Hypothalamus (tissue), 51 donors: ENCODE results near the gene IFNGR1.

Experiments used
- DNase-seq, 51 donors: peaks; one replicate each; lab custom pipeline; 2025; lab: John Stamatoyannopoulos, UW

Gene IFNGR1

DNA sequence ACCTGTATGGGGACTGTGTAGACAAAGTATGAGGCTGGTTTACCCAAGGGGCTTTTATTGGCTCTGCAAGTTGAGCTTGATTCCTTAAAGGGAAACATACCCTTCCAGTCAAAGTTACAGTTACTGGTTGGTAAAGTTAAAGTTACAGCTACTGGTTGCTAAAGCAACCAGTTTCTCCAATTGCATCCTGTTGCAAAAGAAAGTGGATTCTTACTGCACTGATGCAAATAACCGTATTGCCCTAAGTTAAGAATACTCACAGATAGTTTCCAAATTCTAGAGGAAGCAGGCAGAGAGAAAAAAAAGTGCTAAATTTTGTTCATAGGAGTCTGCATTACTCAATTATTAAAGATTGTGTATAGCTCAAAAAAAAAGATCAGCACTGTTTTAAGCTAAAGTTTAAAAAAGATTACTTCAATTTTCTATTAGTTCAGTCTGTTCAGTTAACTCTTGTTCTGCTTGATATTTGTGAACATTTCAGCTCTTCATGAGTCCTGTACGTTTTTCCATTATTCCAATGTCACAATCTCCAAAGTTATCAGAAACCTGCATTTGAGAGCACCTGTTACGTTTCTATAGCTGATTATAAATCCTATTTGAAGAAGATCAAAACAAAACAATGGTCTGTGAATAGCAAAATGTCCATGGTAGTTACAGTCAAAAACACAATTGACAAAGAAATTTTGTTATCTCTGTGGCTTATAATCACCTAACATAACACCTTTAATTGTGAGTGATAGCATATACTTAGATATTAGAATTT, 37.1 kb downstream of the IFNGR1 start:
- no peak for DNase-seq

DNA sequence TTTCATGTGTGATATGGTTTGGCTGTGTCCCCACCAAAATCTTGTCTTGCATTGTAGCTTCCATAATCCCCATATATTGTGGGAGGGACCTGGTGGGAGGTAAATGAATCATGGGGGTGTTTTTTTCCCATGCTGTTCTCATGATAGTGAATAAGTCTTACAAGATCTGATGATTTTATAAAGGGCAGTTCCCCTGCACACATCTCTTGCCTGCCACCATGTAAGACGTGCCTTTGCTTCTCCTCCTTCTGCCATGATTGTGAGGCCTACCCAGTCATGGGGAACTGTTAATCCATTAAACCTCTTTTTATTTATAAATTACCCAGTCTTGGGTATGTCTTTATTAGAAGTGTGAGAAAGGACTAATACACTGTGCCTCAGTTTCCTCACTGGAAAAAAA, 41.6 kb downstream of the IFNGR1 start:
- DNase-seq = no peak

DNA sequence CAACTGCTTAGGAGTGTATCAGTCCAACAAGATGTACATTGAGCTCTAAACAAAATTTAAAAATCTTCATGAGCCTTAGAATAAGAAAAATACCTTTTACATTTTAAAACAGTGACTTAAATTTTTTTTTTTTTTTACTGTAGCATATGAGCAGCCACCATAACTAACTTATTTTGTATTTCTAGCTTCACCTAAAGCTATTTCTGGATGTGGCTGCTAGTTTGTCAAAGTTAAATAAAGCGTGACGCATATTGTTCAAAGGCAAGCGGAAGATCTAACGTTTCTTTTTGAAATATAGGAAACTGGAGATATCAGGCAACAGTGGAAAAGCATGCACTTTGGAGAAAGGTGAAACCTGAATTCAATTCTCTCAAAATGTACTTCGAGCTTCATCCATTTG, 42.5 kb downstream of the IFNGR1 start:
- DNase-seq = no peak

DNA sequence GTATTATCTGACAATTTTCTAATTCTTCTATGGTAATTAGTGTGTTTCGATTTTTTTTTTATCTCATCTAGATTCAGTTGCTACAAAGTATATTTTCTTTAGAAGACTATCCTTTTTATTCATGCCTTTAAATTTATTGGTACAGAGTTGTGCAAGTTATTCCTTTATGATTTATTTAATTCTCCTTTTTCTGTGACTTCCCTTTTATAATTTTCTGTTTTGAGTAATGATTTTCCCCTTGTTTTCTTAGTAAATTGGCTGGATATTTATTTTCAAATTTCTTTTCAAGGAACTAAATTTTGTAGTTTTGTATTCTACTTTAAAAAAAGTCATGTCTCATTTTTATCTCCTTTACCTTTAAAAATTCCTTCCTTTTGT, 43.3 kb downstream of the IFNGR1 start:
- no peak for DNase-seq

DNA sequence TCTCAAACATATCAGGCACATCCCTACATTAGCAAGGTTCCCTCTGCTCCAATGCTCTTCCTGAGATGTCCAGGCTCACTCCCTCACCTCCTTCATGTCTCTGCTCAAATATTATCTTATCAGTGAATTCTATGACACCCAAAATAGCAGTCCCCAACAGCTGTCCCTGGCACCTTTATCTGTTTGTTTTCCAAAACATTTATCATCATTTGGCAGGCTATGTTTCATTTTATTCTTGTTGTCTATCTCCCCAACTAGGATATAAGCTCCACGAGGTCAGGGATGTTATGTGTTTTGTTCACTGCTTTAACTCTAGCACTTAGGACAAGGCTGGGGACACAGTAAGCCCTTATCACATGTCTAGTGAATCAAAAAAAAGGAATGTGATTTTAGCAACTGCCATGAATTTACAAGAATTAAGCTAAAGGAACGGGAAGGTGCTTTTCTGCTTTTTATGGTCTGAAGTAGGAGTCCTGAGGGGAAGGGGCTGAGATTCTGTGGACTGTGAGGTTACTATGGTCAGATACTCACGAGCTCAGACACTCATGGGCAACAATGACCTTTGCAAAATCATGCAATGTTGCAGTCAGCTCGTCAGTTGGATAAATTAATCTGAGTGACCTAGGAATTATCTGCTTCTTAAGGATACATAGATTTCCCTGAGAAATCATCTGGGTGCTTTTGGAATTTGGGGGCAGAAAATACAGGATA, 43.9 kb downstream of the IFNGR1 start:
- no peak for DNase-seq

DNA sequence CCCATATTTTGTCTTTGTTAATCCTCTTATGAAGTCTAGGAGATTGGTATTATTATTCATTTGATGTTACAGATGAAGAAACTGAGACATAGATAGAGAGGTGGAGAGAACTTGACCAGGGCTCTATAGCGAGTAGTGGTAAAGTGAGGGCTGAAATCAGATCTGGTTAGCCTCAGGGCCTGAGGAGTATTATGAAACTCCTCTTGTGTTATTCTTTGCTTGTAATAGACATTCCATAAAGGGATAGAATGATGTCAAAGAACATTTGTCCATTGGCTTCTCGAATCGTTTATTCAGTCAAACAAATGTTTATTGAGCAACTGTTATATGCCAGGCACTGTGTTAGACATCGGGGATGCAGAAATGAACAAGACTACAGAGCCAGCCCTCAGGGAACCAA, 45.7 kb downstream of the IFNGR1 start, which contains the start of gene IL22RA2:
IL22RA2 (minus strand) TSS at position 144 of the 400 bp plus-strand sequence. CDS start 11,895 bp downstream, outside the sequence.
- DNase-seq = no peak

DNA sequence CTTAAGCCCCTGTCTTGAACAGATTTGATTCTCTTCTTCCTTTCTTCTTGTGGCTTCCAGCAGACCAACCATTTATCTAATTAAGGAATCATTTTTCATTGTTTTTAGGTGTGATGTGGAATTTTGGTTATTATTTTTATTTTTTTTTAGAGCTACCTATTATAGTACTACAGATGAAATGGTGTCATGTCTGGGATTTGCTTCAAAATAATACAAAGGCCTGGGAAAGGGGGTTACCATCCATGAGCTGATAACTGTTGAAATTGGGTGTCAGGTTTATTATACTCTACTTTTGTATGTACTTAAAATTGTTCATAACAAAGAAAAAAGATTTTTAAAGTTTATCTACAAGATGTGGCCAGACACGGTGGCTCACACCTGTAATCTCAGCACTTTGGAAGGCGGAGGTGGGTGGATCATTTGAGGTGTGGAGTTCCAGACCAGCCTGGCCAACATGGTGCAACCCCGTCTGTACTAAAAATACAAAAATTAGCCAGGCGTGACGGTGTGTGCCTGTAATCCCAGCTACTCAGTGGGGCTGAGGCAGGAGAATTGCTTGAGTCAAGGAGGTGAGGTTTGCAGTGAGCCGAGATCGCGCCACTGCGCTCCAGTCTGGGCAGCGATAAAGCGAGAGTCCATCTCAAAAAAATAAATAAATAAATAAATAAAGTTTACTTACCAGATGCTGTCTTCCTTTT, 46.3 kb downstream of the IFNGR1 start:
- DNase-seq = no peak

DNA sequence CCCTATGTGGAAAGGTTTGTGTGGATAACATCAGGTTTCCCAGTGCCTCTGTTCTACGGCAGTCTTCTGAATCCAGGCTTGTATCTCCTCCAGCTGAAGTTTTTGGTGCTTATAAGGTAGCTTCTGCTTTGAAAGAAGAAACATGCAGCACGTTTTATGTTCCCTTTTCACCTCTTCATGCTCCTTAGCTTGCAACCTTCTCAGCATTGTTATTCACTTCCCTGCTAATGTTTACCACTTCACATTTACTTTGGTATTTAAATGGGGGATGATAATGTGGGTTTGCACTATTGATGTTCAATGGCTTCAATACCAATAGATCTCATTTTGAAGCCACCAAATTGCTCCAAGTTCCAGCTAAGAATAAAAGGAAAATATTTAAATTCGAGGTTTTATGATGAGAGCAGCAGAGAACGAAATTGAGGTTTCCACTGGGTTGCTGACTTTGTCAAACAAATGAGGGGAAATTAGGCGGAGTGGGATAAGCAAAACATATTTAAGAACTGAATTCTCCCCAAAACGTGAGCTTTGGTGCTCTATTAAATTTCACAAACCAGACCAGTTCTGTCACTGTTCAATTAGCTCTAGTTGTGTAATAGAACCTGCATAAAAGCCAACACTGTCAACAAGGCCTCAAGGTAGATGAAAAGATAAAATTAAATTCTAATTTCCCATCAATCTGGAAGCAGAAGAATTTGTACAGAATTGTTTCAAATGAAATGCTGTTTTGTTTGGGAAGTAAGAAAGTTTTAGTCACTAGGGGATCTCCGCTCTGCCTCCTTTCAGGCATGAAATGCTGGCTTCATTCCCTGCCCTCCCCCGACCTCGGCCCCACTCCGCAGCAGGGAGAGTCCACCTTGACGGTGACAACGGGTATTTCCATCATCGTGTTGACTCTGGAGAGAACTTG, 47.1 kb downstream of the IFNGR1 start:
- DNase-seq = no peak

DNA sequence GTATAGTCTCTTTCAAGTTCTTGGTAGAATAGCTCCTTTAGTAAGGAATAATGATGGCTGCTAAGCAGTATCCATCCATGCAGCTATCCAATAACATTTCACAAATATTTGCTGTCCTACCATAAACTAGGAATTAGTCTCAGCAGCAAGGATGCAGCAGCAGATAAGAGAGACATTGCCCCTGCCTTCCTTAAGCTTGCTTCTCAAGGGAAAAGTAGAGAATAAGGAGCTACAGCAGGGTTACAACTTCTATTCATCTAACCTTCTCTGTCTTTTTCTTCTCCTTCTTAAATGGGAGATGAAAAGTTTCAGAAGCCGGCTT, 48.2 kb downstream of the IFNGR1 start:
- no peak for DNase-seq

DNA sequence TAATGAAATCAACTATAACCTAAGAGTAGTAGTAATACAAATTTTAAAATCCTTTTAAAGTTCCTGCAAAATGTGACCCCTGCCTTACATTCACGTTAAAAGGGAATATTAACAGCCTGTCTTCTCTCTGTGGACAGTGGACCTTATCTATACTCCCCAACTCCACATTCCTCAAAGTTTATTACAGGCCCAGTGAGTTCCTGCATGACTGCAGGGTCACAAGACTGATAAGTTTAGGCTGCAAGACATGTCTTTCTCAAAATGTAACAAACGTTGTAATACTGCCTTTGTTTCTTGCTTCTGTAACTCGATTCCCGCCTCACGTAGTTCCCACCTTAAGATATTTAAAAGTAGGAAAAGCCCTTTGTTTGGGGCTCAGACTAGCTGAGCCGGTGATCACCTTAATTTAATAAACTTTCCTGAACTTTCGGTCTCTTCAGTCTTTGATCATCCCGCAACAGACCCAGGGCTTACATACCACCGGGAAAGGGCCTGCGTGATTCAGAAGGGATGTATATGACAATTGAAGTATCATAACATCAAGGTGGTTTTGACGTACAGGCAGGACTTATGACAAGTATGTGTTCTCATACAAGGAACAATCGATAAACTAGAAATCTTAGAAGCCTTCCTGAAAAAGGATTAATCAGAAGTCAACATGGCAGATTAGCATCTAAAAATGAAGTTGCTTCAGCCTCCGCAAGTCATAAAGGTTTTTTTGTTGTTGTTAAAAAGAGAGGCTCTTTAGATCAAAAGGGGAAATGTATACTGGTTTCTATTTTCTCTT, 48.7 kb downstream of the IFNGR1 start:
- DNase-seq = no peak

DNA sequence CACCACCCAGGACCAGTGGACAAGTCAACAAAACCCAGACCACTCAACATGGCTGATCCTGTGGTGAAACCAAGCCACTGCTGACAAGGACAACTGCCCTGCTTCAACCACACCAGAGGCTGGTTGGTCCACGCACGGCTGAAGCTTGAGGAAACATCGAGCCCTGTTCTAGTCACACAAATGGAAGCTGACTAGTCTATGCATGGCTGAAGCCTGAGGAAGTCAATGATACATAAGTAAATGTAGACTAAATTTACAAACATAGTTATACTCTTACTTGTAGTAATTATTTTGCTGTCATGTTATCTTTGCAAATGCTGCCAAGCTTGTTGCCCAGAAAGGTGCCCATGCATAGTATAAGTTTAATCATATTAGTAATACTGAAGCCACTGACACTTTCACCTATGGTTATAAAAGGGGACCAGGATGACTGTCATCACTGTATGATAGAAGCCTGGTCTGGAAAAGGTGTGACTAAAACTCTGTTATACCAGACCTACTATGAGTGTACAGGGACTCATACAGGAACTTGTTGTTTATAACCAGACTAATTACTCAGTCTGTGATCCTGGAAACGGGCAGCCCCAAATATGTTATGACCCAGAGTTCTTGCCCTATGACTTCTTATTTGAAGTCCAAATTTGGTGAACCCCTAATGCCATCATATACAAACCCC, 51.3 kb downstream of the IFNGR1 start:
- no peak for DNase-seq

DNA sequence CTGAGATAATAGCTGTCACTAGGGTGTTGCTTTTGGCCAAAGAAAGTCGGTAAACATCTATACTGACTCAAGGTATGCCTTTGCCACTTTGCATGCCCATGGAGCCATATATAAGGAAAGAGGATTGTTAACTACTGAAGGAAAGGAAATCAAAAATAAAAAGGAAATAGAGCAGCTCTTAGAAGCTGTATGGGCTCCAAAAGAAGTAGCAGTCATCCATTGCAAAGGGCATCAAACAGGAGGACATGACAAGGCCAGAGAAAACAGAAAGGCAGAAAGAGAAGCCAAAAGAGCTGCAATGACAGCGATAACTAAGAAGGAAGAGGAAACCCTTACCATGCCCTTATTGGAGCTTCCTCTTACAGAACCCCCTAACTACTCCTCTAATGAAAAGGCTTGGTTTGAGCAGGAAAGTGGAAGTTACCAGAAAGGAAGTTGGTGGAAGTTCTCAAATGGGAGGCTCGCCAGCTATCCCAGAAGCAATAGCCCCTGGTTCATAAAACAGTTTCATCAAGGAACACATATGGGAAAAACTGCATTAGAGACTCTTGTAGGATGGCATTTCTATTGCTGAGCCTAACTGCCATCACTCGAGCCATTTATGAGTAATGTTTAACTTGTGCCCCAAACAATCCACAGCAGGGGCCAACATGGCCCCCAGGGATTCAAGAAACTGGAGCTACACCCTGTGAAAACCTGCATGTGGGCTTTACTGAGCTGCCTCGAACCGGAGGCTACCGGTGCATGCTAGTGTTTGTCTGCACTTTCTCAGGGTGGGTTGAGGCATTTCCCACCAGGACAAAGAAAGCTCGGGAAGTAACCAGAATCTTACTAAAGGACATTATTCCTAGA, 52.7 kb downstream of the IFNGR1 start:
- DNase-seq = no peak

DNA sequence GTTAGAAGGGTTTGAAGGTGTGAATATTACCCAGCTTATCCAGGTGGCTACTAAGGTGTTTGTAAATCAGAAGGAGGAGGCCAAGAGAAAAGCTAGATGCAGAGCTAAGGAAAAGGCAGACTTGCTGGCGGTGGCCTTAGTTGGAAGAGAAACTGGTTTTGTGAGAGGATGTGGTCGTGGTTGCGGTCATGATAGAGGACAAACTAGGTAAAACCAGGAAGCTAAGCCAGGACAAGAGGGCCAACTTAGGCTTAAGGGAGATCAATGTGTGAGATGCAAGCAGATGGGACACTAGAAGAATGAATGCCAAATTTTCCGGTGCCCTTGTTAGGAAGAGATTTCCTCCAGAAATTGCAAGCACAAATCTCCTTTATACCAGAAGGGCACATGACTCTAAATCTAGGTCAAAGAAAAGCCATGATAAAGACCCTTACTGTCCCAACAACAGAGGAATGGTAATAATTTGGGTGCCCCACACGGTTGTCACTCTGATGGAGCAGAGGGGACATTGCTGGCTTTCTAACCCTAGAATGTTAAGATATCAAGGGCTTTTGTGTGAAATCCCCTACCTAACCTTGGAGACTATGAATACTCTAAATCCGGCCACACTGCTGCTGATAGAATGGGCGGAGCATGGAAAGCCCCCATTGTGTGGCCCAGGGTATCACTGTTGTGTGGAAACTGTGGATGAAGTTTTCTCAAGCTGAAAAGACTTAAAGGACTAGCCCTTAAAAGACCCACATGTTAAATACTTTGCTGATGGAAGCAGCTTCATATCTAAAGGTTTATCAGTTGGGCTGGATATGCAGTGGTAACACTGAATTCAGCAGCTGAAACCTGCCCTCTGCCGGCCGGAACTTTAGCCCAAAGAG, 53.6 kb downstream of the IFNGR1 start:
- DNase-seq = peak in 1 of 51 donors; percentile 0

DNA sequence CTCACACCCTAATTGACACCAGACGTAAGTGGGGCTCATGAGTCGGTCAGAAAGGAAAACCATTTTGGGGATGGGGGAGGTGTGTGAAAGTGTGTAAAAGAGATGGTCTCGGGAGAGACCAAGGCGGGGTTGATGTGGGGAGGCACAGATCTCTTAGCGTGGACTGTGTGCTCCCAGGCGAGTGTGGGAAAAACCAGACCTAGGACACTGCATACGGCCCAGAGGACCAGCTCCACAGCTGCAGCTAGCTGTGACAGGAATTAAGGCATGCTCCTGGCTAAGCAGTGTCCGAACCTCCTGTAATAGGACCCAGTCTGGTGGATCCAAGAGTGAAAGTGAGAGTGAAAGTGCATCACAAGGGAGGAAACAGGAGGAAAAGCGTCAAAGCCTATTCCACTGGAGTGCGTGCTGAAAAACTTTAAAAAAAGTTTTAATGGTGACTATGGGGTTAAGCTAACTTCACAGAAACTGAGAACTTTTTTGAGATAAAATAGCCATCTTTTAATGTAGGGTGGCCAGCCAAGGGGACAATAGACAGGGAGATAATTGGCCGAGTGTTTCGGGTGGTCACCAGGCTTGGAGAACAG, 55.4 kb downstream of the IFNGR1 start:
- DNase-seq = no peak

DNA sequence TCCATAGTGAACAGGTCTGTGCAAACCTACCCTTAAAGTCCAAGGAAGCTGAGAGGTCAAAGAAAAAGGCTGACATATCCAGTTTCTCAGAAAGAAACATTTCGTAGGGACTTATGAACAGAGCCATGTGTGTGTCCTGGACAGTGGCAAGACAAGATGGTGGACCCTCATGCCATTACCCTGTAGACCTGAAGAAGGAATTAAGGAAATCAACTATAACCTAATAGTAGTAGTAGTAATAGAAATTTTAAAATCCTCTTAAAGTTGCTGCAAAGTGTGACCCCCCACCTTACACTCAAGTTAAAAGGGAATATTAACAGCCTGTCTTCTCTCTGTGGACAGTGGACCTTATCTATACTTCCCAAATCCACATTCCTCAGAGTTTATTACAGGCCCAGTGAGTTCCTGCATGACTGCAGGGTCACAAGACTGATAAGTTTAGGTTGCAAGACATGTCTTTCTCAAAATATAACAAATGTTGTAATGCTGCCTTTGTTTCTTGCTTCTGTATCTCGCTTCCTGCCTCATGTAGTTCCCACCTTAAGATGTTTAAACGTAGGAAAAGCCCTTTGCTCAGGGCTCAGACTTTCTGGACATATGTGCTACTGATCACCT, 56.4 kb downstream of the IFNGR1 start:
- DNase-seq = no peak

DNA sequence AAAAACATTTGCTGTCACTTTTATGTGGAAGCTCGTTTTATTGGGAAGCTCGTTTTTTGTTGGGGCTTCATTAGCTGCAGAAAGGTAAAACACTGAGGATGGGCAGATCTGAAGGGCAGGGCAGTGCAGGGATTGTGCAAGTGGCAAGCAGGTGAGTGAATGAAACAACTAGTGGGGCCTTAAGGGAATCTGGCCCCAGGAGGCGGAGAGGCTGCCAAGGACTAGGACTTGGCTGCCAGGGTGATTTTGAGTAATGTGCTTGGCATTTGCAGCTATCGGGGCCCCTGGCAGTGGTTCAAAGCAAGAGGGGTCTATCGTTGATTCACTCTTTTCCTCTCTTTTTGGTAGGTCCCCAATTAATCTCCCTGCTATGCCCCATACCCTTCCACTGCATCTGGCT, 57.2 kb downstream of the IFNGR1 start:
- no peak for DNase-seq

DNA sequence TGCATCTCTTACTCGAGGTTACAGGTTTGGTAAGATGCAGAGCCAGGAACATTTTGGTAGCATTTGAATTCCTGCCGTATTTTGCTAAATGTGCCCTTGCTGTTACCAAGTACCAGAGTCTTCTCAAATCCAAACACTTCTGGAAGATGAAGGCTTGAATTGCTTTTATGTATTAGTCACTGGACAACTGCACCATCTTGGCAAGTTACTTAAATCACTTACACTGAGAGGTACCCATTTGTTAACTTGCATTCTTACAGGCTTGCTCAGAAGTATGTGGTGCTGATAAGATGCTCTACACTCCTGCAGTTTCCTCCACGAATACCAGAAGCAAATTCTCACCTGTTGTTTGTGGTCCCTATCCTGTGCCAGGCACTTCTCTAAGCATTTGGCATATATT, 58.4 kb downstream of the IFNGR1 start:
- no peak for DNase-seq
